HG03442 (cell line): Measurements from ENCODE around the gene TNS3.
"Not testable (repeated sequence)": the region's sequence is repeated elsewhere in the genome, so short reads cannot be mapped to it uniquely, and the experiment has no call there.

ENCODE experiments used
- ATAC-seq: cut with Tn5 transposase; IDR thresholded peaks from one replicate; pipeline ENCODE4 v1.9.1; 2021; ENCODE audit warnings: mild to moderate bottlenecking, moderate library complexity; ENCODE audit not compliant: unreplicated experiment

The TNS3 gene

GRCh38 chr7:47603514-47604255 is 21.8 kb upstream of the TNS3 start:
- ATAC-seq = not testable (repeated sequence)

DNA sequence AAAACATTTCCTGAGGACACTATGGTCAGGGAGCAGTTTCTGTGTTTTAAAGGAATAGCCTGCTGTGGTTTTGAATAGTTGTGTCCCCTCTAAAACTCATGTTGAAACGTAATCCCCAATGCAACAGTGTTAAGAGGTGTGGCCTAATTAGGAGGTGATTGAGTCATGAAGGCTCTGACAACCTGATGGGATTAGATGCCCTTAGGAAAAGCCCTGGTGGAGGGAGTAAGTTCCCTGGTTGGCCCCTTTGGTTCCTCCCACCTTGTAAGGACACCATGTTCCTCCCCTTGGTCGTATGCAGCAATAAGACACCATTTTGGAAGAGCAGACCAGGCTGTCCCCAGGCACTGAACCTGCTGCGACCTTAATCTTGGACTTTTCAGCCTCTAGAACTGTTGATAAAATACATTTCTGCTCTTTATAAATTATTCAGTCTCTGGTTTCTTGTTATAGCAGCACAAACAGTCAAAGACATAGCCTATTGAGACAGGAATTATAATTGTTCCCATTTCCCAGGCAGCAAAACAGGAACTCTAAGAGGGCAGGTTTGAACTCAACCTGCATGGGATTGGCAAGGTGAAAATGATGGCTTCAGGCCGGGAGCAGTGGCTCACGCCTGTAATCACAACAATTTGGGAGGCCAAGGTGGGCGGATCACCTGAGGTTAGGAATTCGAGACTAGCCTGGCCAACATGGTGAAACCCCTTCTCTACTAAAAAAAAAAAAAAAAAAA is 20.5 kb upstream of the TNS3 start:
- no peak for ATAC-seq

DNA sequence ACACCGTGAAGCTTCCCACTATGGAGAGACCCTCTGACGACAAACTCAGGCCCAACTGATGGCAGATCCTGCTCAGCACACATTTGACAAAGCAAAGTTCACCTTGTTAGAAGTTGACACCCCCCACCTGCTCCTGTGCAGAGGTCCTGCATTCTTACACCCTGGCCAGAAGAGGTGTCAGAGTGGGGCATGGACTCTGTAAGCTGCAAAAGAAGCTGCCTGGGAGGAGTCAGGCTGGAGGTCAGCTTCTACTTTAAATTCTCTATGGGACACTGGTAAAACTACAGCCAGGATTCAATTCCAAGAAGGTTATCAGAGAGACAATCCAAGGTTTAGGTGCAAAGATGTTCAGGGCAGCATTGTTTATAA is 20.0 kb upstream of the TNS3 start:
- ATAC-seq = no peak

- peak; percentile 60 for ATAC-seq
Measured at GRCh38 chr7:47601119-47601880, 19.4 kb upstream of the TNS3 start.

GRCh38 chr7:47600199-47601118 is 18.5 kb upstream of the TNS3 start:
- peak; percentile 49 for ATAC-seq

DNA sequence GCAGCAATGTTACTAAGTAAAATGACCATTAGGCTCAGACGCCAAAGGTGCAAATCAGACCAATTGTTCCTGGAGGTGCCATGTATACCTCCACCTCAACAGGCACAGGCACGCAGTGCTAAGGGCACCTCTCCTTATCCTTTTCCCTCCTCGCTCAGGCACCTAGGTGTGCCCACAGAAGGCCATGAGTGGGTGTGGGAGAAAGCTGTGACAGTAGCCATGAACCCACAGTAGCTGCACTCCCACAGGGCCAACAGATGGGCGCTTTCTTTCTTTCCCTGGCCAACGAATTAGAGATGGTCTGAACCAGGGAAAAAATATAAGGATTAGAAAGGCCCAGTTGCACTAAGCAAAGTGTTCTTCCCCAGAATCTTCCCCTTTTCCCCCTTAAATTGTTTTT is 15.5 kb upstream of the TNS3 start:
- ATAC-seq = no peak

- ATAC-seq = no peak
Measured at GRCh38 chr7:47596502-47597202, 14.7 kb upstream of the TNS3 start.

DNA sequence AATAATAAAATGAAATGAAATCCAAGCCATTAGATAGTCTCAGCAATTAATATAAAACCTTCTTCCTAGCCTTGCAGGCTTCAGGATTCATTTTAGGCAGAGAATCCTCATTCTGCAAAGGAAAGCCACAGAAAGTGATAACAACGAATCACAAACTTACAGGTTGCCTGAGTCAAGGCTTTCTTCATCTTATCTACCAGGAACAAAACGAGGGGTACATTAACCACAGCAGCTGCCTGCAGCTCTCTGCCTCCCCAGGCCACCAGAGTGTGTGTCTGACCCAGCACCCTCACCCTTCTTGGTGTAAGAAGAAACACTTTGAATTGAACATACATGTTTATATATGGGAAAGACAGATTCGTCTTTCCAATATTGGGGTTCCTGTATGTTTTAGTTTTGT is 12.5 kb upstream of the TNS3 start:
- no peak for ATAC-seq

- ATAC-seq = no peak
Measured at GRCh38 chr7:47591655-47592572, 10.0 kb upstream of the TNS3 start.

DNA sequence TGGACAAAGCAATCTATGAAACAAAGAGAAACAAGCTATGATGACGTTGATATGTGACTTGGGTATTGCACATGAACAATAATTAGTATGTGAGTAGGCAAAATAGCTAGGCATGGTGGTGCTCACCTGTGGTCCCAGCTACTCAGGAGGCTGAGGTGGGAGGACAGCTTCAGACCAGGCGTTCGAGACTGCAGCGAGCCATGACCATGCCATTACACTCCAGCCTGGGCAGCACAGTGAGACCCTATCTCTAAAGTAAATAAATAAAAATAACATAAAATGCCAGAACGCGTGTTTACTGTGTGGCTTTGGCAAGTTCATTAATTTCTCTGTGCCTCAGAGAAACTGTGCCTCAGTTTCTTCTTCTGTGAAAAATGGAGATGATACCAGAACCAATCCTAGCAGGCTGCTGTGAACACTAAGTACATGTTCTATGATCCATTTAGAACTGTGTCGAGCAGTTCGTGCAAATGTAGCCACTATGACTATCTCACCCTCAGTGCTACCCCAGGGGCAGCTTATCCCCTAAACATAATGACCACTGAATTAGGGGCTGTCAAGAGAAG is 9.3 kb upstream of the TNS3 start:
- ATAC-seq = no peak

- ATAC-seq = not testable (repeated sequence)
Measured at GRCh38 chr7:47590215-47590614, 8.3 kb upstream of the TNS3 start.

DNA sequence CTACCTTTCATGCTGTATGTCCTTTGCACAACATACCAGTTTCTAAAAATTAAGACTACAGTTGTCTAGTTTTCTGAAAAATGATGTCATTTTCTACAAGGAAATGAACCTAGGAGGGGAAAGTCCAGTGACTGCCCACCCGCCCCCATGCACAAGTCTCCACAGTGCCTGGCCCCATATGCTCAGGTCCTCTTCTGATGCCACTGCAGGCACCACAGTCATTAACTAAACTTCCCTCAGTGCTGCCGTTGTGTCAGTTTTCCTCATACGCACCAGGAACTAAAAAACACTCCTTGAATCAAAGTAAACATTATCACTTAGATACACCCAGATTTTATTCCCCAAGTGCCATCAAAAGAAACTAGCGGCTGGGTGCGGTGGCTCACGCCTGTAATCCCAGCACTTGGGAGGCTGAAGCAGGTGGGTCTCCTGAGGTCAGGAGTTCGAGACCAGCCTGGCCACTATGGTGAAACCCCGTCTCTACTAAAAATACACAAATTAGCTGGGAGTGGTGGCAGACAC is 6.9 kb upstream of the TNS3 start:
- no peak for ATAC-seq

DNA sequence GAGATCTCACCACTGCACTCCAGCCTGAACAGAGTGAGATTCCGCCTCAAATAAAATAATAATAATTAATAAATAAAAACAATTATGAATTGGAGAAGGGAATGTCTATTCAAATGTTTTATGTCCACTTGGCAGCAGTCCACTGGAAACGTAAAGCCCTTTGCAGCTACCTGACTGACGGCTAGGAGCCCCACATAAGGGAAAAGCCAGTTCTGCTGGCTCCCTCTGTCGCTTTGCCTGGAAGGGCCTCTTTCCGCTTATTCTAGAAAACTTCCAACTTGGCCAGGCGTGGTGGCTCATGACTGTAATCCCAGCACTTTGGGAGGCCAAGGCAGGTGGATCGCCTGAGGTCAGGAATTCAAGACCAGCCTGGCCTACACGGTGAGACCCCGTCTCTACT is 6.1 kb upstream of the TNS3 start:
- ATAC-seq = no peak

- no peak for ATAC-seq
Measured at GRCh38 chr7:47587351-47587750, 5.4 kb upstream of the TNS3 start.

DNA sequence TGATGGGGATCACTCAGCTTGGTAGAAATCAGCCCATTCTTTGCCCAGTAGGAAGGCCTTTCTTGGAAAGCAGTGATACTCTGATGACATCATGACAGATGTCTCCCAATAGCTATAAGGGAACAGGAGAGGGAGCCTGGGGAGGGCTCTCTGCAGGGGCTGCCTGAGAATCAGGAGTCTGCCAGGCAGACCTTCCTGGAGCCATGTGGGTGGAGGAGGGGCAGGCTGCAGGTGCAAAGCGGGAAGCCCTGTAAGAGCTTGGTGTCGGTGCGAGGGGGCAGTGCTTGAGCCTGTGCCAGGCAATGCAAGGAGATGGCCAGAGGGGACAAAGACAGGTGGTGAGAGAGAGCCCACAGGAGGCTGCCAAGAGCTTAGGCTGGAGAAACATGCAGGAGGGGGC is 5.0 kb upstream of the TNS3 start:
- ATAC-seq = no peak

GRCh38 chr7:47586161-47586670 is 4.3 kb upstream of the TNS3 start:
- ATAC-seq = not testable (repeated sequence)

- ATAC-seq = no peak
Measured at GRCh38 chr7:47584536-47584895, 2.6 kb upstream of the TNS3 start.

- no peak for ATAC-seq
Measured at GRCh38 chr7:47583739-47584535, 2.0 kb upstream of the TNS3 start.
